ENCODE results near the gene SND1. TPM values are rescaled to one million over a fixed set of nuclear protein-coding genes. Genes with fewer than 3 reads are reported as not detected.

SND1 gene
- total and polyA plus RNA-seq, 2 of the 4 experiments (the other 2 are of a cell fraction) = 154 to 294 TPM

- H3K36me3 ChIP-seq (ENCODE audit: control insufficient read depth, insufficient read depth, low read length) = peaks cover 23% of the 10 kb centered on the region
- no peaks in the 10 kb centered on the region for H3K27me3 ChIP-seq (ENCODE audit: control insufficient read depth, insufficient read depth, low read length)
- no peak for TF ChIP-seq MAFK (IDR thresholded peaks at IDR 0.05; ENCODE audit: low read depth, low read length)
- no peak for TF ChIP-seq RAD21 (IDR thresholded peaks at IDR 0.05; ENCODE audit: low read length)
- no peak for TF ChIP-seq SMC3 (IDR thresholded peaks at IDR 0.05; ENCODE audit: low read depth, low read length)
- no peak for TF ChIP-seq ELK1 (IDR thresholded peaks at IDR 0.05; ENCODE audit: borderline replicate concordance, low read depth, low read length)
- TF ChIP-seq NFE2L2 (IDR thresholded peaks at IDR 0.05; ENCODE audit: low read depth, low read length) = no peak
- no peak for TF ChIP-seq MAZ (IDR thresholded peaks at IDR 0.05; ENCODE audit: borderline replicate concordance, low read depth, low read length)
- no peak for TF ChIP-seq BHLHE40 (IDR thresholded peaks at IDR 0.05; ENCODE audit: low read depth, low read length)
- TF ChIP-seq CEBPB (IDR thresholded peaks at IDR 0.05; ENCODE audit: low read depth, low read length) = no peak
- no peak for TF ChIP-seq POLR2A (IDR thresholded peaks at IDR 0.05; ENCODE audit: low read depth, low read length)
- no peak for TF ChIP-seq RCOR1 (IDR thresholded peaks at IDR 0.05; ENCODE audit: insufficient replicate concordance, low read length)
- TF ChIP-seq CHD1 (IDR thresholded peaks at IDR 0.05; ENCODE audit: low read depth, low read length) = no peak
- TF ChIP-seq CTCF (conservative IDR thresholded peaks at IDR 0.05; ENCODE audit: low read depth, low read length) = no peak
- no peak for TF ChIP-seq RFX5 (IDR thresholded peaks at IDR 0.05; ENCODE audit: low read depth, low read length)
- no peak for TF ChIP-seq FOS (IDR thresholded peaks at IDR 0.05; ENCODE audit: low read depth, low read length)
- no peak for TF ChIP-seq USF2 (IDR thresholded peaks at IDR 0.05; ENCODE audit: low read depth, low read length)
- TF ChIP-seq MXI1 (IDR thresholded peaks at IDR 0.05; ENCODE audit: borderline replicate concordance, low read depth, low read length) = no peak
- H2BK5ac ChIP-seq (ENCODE audit: low read depth, low read length, poor library complexity, severe bottlenecking) = no peak overlapping the region
- DNase-seq = no peak
- H3K14ac ChIP-seq (replicated peaks; ENCODE audit: low read depth, low read length) = no peak overlapping the region
- H4K5ac ChIP-seq (ENCODE audit: low read depth, low read length) = no peak overlapping the region
- H3K23ac ChIP-seq (ENCODE audit: low read depth, low read length) = no peak overlapping the region
- H3K9ac ChIP-seq (ENCODE audit: low read depth, low read length) = no peak overlapping the region
- no peak overlapping the region for H2BK20ac ChIP-seq (ENCODE audit: low read depth, low read length)
- no peak overlapping the region for H3K4me2 ChIP-seq (ENCODE audit: low read depth, low read length)
- H3K4me1 ChIP-seq (ENCODE audit: control insufficient read depth, insufficient read depth, low read length) = no peaks in the 10 kb centered on the region; the same call in 1 of the 2 replicates
- no peak overlapping the region for H3K4ac ChIP-seq (ENCODE audit: low read depth, low read length)
- peaks cover 42% of the 10 kb centered on the region for H4K20me1 ChIP-seq (ENCODE audit: insufficient read depth, low read length)
- no peak overlapping the region for H2AK9ac ChIP-seq (replicated peaks; ENCODE audit: low read depth, low read length, poor library complexity)
- H4K8ac ChIP-seq (ENCODE audit: low read depth in 2 of 2, low read length in 2 of 2) = no peak overlapping the region
- no peak overlapping the region for H4K91ac ChIP-seq (ENCODE audit: insufficient read depth, low read depth, low read length)
- H3K56ac ChIP-seq (ENCODE audit: extremely low read depth, insufficient read depth, low read length) = no peak overlapping the region
- no peak overlapping the region for H3K27ac ChIP-seq (ENCODE audit: insufficient read depth, low read length)
- H2BK15ac ChIP-seq (ENCODE audit: low read depth, low read length) = no peak overlapping the region
- ChIA-PET CTCF (no interaction called here), POLR2A (ENCODE audit: unreplicated experiment) (no interaction called here)
- H3K79me1 ChIP-seq (ENCODE audit: low read depth in 1 of 2, low read length in 2 of 2) = peaks cover 55 to 80% of the 10 kb centered on the region in 2 experiments
- no peak overlapping the region for H3K18ac ChIP-seq (ENCODE audit: low read depth, low read length)
- no CpG with 5 or more reads among the region's 1 CpG for WGBS, 2 experiments (ENCODE audit: extremely low coverage in 2 of 2, insufficient read length in 1 of 2)
- no peak for ATAC-seq (ENCODE audit: low read depth)
- no TSS peak for BruUV-seq (replicated peaks)
- H3K4me3 ChIP-seq (ENCODE audit: insufficient read depth, low read depth, low read length) = no peak overlapping the region
- no peak overlapping the region for H2AFZ ChIP-seq (replicated peaks; ENCODE audit: low read length, poor library complexity)
- dilution Hi-C loops (cut with HindIII; ENCODE audit: low sequenced_read_pairs, unreplicated experiment) = no loop called here
- no peak overlapping the region for H2AK5ac ChIP-seq (ENCODE audit: low read depth, low read length)
- H3K9me1 ChIP-seq (ENCODE audit: insufficient read depth, low read length) = peaks cover 4% of the 10 kb centered on the region
- no peaks in the 10 kb centered on the region for H3K9me3 ChIP-seq (ENCODE audit: control insufficient read depth, insufficient read depth, low read length)
- intact Hi-C loops (cut with micrococcal nuclease) = no loop called here
- in situ Hi-C loops (cut with MboI; ENCODE audit: low sequenced_read_pairs) = no loop called here
- no peak overlapping the region for H2BK120ac ChIP-seq (ENCODE audit: low read depth, low read length)
Observed at GRCh38 chr7:127692200-127692599, 40.2 kb downstream of the SND1 start.
